GM18499 (cell line): ENCODE measurements around the gene BRME1.
"Not testable (repeated sequence)": the region's sequence is repeated elsewhere in the genome, so short reads cannot be mapped to it uniquely, and the experiment has no call there.

Experiments
- ATAC-seq: cut with Tn5 transposase; IDR thresholded peaks from one replicate; pipeline ENCODE4 v1.9.1; 2021; ENCODE audit warnings: moderate number of reproducible peaks; ENCODE audit not compliant: insufficient read depth, unreplicated experiment

Gene BRME1

GRCh38 chr19:13870873-13871272 is 35.0 kb downstream of the BRME1 start:
- no peak for ATAC-seq

GRCh38 chr19:13869281-13869680 is 36.6 kb downstream of the BRME1 start:
- ATAC-seq: no peak

- ATAC-seq: no peak
Observed at GRCh38 chr19:13868663-13869062, 37.3 kb downstream of the BRME1 start.

GRCh38 chr19:13866463-13867046 is 39.4 kb downstream of the BRME1 start:
- ATAC-seq: no peak

- no peak for ATAC-seq
Observed at GRCh38 chr19:13865571-13866462, 40.1 kb downstream of the BRME1 start.

- no peak for ATAC-seq
Observed at GRCh38 chr19:13864667-13865570, 41.0 kb downstream of the BRME1 start.

- no peak for ATAC-seq
Observed at GRCh38 chr19:13864046-13864666, 41.8 kb downstream of the BRME1 start.

GRCh38 chr19:13861714-13862531 is 44.0 kb downstream of the BRME1 start:
- no peak for ATAC-seq

GRCh38 chr19:13861392-13861713 is 44.6 kb downstream of the BRME1 start:
- ATAC-seq: no peak

- no peak for ATAC-seq
Observed at GRCh38 chr19:13860679-13861391, 45.1 kb downstream of the BRME1 start.

- ATAC-seq: no peak
Observed at GRCh38 chr19:13859361-13859880, 46.5 kb downstream of the BRME1 start.

GRCh38 chr19:13856497-13856896 is 49.4 kb downstream of the BRME1 start:
- ATAC-seq: no peak

GRCh38 chr19:13852171-13852707 is 53.7 kb downstream of the BRME1 start:
- ATAC-seq: not testable (repeated sequence)

GRCh38 chr19:13851734-13852114 is 54.2 kb downstream of the BRME1 start:
- ATAC-seq: not testable (repeated sequence)

GRCh38 chr19:13850910-13851733 is 54.8 kb downstream of the BRME1 start:
- no peak for ATAC-seq

GRCh38 chr19:13849991-13850909 is 55.7 kb downstream of the BRME1 start:
- ATAC-seq: no peak
